MM.1S (cell line): ENCODE data around the gene CST1.
"Not testable (repeated sequence)": the region's sequence is repeated elsewhere in the genome, so short reads cannot be mapped to it uniquely, and the experiment has no call there.

Experiments used
- DNase-seq: peaks from one replicate; pipeline ENCODE4 v3.0.0-alpha.2; 2015
- H2AFZ ChIP-seq: fragments of 300-600 bp; sonication (generic); 2 replicates; pipeline ENCODE4 v1.6.0; 2016; ENCODE audit warnings: antibody characterized with exemption, low read length
- H3F3A ChIP-seq: fragments of 300-600 bp; sonication (generic); 2 replicates; pipeline ENCODE4 v1.6.1; 2016; ENCODE audit warnings: mild to moderate bottlenecking, antibody characterized with exemption, low read length, moderate library complexity, mixed read lengths; ENCODE audit not compliant: insufficient read depth
- H3K27ac ChIP-seq: fragments of 300-600 bp; sonication (generic); 2 replicates; pipeline ENCODE4 v1.5.1; 2016; ENCODE audit warnings: mild to moderate bottlenecking, low read length
- H3K27me3 ChIP-seq: fragments of 300-600 bp; sonication (generic); replicated peaks from 2 replicates; pipeline ENCODE4 v1.6.0; 2016; ENCODE audit warnings: low read length; ENCODE audit not compliant: insufficient read depth
- H3K36me3 ChIP-seq: fragments of 300-600 bp; sonication (generic); replicated peaks from 2 replicates; pipeline ENCODE4 v1.6.1; 2016; ENCODE audit warnings: mild to moderate bottlenecking, low read length, mixed read lengths; ENCODE audit not compliant: insufficient read depth
- H3K4me1 ChIP-seq: fragments of 300-600 bp; sonication (generic); 2 replicates; pipeline ENCODE4 v1.6.1; 2016; ENCODE audit warnings: low read length, mixed read lengths
- H3K4me2 ChIP-seq: fragments of 300-600 bp; sonication (generic); 2 replicates; pipeline ENCODE4 v1.6.0; 2016; ENCODE audit warnings: low read depth, low read length
- H3K4me3 ChIP-seq: fragments of 300-600 bp; sonication (generic); 2 replicates; pipeline ENCODE4 v1.5.1; 2016; ENCODE audit warnings: low read length, mixed read lengths
- H3K79me2 ChIP-seq: fragments of 300-600 bp; sonication (generic); 2 replicates; pipeline ENCODE4 v1.6.1; 2016; ENCODE audit warnings: mixed run types, low read length, mixed read lengths
- H3K9ac ChIP-seq: fragments of 300-600 bp; sonication (generic); 2 replicates; pipeline ENCODE4 v1.6.1; 2016; ENCODE audit warnings: low read length, mixed read lengths
- H3K9me2 ChIP-seq: fragments of 300-600 bp; sonication (generic); replicated peaks from 2 replicates; pipeline ENCODE4 v1.6.1; 2016; ENCODE audit warnings: mild to moderate bottlenecking, low read length, mixed read lengths; ENCODE audit not compliant: insufficient read depth
- H3K9me3 ChIP-seq: fragments of 300-600 bp; sonication (generic); replicated peaks from 2 replicates; pipeline ENCODE4 v1.6.1; 2016; ENCODE audit warnings: mild to moderate bottlenecking, low read length, mixed read lengths; ENCODE audit not compliant: insufficient read depth
- H4K20me1 ChIP-seq: fragments of 300-600 bp; sonication (generic); 2 replicates; pipeline ENCODE4 v1.6.1; 2016; ENCODE audit warnings: mild to moderate bottlenecking, low read length, moderate library complexity, mixed read lengths; ENCODE audit not compliant: insufficient read depth
- CTCF ChIP-seq: fragments of 300-600 bp; sonication (generic); IDR thresholded peaks from 2 replicates; pipeline ENCODE4 v1.5.1; 2016; ENCODE audit warnings: antibody characterized with exemption, low read length, mixed read lengths
- EZH2 ChIP-seq: fragments of 300-600 bp; sonication (generic); optimal IDR thresholded peaks from 2 replicates; pipeline ENCODE3; 2017; ENCODE audit warnings: low read depth, mild to moderate bottlenecking, antibody characterized with exemption, low read length, mixed read lengths
- EZH2phosphoT487 ChIP-seq: fragments of 300-600 bp; sonication (generic); IDR thresholded peaks from 2 replicates; pipeline ENCODE4 v1.6.1; 2018; ENCODE audit warnings: antibody characterized with exemption, low read length

CST1 gene

GRCh38 chr20:23721962-23722361, 28.8 kb downstream of the CST1 start:
- H4K20me1 ChIP-seq: no peaks in the 10 kb centered on the region
- no peaks in the 10 kb centered on the region for H3K9me2 ChIP-seq
- H3F3A ChIP-seq: no peaks in the 10 kb centered on the region
- no peak overlapping the region for H3K4me3 ChIP-seq
- no peak overlapping the region for H3K27ac ChIP-seq
- H3K27me3 ChIP-seq: no peaks in the 10 kb centered on the region
- no peaks in the 10 kb centered on the region for H3K4me1 ChIP-seq
- H3K79me2 ChIP-seq: no peaks in the 10 kb centered on the region
- no peak overlapping the region for H2AFZ ChIP-seq
- H3K9me3 ChIP-seq: no peaks in the 10 kb centered on the region
- no peaks in the 10 kb centered on the region for H3K36me3 ChIP-seq
- no peak for TF ChIP-seq EZH2
- TF ChIP-seq EZH2phosphoT487: no peak
- TF ChIP-seq CTCF: no peak
- H3K4me2 ChIP-seq: no peak overlapping the region
- no peak for DNase-seq
- no peak overlapping the region for H3K9ac ChIP-seq

GRCh38 chr20:23719351-23719750, 31.4 kb downstream of the CST1 start:
- H4K20me1 ChIP-seq, H3K9me3 ChIP-seq, H3K79me2 ChIP-seq, H3K9me2 ChIP-seq, H3F3A ChIP-seq, H3K27me3 ChIP-seq, H3K4me1 ChIP-seq, H3K4me3 ChIP-seq, H3K4me2 ChIP-seq, H2AFZ ChIP-seq, DNase-seq, H3K36me3 ChIP-seq, H3K9ac ChIP-seq, H3K27ac ChIP-seq: not testable (repeated sequence)

- not testable (repeated sequence) for DNase-seq, H3K9ac ChIP-seq, H3K27me3 ChIP-seq
Measured at GRCh38 chr20:23711778-23712177, 39.0 kb downstream of the CST1 start.

GRCh38 chr20:23710771-23711170, 40.0 kb downstream of the CST1 start:
- Histone ChIP-seq H3K27ac (no peak overlapping the region), H3K36me3 (no peaks in the 10 kb centered on the region), H3K4me2 (no peak overlapping the region), H3K4me1 (no peaks in the 10 kb centered on the region), H3K9me3 (no peaks in the 10 kb centered on the region), H3K9me2 (no peaks in the 10 kb centered on the region), H3F3A (no peaks in the 10 kb centered on the region), H3K27me3 (no peaks in the 10 kb centered on the region), H3K9ac (no peak overlapping the region), H3K4me3 (no peak overlapping the region), H2AFZ (no peak overlapping the region), H3K79me2 (no peaks in the 10 kb centered on the region), H4K20me1 (no peaks in the 10 kb centered on the region)
- TF ChIP-seq EZH2: no peak
- TF ChIP-seq EZH2phosphoT487: no peak
- no peak for TF ChIP-seq CTCF
- no peak for DNase-seq

More at GRCh38 chr20:23711778-23712177, 39.0 kb downstream of the CST1 start:
- H3K36me3 ChIP-seq, H2AFZ ChIP-seq, H3K4me1 ChIP-seq, H3K4me2 ChIP-seq, H3K9me3 ChIP-seq, H3F3A ChIP-seq, H3K79me2 ChIP-seq, H4K20me1 ChIP-seq, H3K27ac ChIP-seq, H3K4me3 ChIP-seq, H3K9me2 ChIP-seq: not testable (repeated sequence)
